GF-D8 (cell line): ENCODE measurements around the gene OGFOD3.
"Not testable (repeated sequence)": the region's sequence is repeated elsewhere in the genome, so short reads cannot be mapped to it uniquely, and the experiment has no call there.

Experiments used
- DNase-seq: peaks from one replicate; lab custom pipeline; 2025; lab: John Stamatoyannopoulos, UW

OGFOD3 gene

GRCh38 chr17:82433560-82434215 lies 15.3 kb upstream of the OGFOD3 start:
- DNase-seq: no peak

- DNase-seq: no peak
Measured at GRCh38 chr17:82432017-82432416, 13.6 kb upstream of the OGFOD3 start.

- no peak for DNase-seq
Measured at GRCh38 chr17:82429824-82430223, 11.4 kb upstream of the OGFOD3 start.

GRCh38 chr17:82428546-82428945 lies 10.2 kb upstream of the OGFOD3 start:
- no peak for DNase-seq

GRCh38 chr17:82424863-82425159 lies 6.4 kb upstream of the OGFOD3 start:
- no peak for DNase-seq

DNA sequence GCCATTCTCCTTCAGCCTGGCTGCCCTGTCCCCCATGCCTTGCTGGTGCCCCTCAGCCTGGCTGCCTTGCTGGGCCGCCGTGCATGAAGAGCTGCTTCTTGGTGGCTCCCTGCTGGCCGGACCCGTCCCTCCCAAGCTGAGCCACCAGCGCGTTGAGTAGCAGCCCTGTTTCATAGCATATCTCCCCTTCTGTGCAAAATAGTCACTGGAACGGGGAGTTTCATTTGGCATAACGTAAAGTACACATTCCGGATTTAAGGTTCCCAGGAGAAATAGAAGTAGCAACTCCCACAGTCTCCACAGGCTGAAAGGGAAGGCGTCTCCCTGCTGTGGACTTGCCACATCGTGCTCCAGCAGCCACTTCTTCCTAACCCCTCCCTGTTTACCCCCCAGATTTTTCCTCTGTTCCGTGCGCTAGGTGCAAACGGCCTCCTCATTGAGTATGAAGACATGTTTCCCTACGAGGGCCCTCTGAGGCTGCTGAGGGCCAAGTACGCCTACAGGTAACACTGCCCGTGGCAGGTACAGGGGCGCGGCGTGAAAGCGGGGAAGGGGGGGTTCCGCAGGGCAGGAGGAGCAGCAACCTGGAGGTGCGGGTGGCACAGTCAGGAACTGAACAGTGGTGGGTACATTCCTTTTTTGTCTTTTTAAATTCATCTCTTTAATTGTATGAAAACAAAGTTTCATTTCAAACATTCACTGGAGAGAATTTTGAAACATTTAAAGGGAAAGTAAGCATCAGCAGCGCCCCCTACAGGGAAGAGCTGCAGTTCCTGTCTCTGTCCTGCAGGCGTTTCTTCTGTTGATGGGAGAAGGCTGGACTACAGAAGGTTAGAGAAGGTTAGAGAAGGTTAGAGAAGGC lies 5.8 kb upstream of the OGFOD3 start:
- DNase-seq: no peak

DNA sequence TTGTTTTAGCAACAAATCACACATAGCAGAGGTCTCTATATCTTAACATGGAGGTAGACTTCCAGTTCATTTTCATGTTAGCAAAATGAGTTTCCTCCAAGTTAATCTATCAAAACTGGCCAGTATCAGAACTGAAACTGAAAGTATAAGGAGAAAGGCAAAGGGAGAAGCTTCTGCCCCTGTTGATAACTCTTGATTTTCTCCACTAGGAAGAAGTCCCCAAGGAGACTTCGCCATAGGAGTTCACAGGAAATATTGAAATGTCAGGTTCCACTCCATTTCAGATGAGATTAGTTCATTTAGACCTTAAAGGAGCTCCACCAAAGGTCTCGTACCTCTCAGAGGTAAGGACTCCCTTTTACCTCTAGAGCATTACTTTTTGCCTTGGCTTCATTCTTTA lies 1.2 kb upstream of the OGFOD3 start:
- no peak for DNase-seq

GRCh38 chr17:82416771-82417170 lies 1.6 kb downstream of the OGFOD3 start:
- no peak for DNase-seq

GRCh38 chr17:82416264-82416663 lies 2.1 kb downstream of the OGFOD3 start:
- no peak for DNase-seq

DNA sequence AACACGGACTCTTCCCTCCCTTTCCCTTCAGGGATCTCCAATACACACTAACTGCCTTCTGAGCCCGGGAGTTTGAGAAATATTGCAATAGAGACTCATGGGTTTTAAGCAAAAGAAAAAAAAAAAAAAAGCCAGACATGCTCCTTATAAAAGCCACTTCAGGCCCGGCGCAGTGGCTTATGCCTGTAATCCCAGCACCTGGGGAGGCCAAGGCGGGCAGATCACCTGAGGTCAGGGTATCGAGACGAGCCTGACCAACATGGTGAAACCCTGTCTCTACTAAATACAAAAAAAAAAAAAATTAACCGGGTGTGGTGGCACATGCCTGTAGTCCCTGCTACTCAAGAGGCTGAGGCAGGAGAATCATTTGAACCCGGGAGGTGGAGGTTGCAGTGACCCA lies 2.6 kb downstream of the OGFOD3 start:
- DNase-seq: no peak

DNA sequence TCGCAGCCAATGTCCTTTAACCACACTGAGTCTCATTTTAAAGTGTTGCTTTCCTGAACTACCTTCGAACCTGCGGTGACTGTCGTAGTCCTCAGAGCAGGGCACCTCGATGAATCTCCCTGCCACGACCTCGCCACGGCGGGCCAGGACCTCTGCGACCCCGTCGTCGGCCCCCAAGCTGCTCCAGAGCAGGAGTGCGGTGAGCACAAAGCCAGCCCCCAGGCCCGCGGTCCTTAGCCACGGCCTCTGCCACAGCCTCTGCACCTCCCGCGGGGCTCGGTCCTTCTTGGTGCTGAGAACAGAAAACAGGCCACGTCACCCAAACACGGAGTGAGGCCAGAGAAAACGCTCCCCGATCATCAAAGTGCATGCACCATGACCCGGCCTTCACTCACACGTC lies 3.0 kb downstream of the OGFOD3 start:
- no peak for DNase-seq

GRCh38 chr17:82414548-82415281 lies 3.7 kb downstream of the OGFOD3 start:
- DNase-seq: no peak

- DNase-seq: no peak
Measured at GRCh38 chr17:82412535-82413520, 5.6 kb downstream of the OGFOD3 start.

DNA sequence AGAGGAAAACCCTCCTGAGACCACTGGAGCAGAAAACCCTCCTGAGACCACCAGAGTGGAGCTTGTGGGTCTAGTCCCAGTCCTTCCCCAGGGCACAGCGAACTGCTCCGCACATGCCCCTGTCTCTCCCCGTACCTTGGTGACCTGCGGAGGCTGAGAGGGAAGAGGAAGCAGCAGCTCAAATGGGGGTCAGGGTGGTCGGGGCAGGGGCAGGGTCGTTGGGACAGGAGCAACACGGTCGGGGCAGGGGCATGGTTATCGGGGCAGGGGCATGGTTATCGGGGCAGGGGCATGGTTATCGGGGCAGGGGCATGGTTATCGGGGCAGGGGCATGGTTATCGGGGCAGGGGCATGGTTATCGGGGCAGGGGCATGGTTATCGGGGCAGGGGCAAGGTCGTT lies 6.3 kb downstream of the OGFOD3 start:
- not testable (repeated sequence) for DNase-seq

GRCh38 chr17:82411396-82412053 lies 6.9 kb downstream of the OGFOD3 start:
- no peak for DNase-seq

DNA sequence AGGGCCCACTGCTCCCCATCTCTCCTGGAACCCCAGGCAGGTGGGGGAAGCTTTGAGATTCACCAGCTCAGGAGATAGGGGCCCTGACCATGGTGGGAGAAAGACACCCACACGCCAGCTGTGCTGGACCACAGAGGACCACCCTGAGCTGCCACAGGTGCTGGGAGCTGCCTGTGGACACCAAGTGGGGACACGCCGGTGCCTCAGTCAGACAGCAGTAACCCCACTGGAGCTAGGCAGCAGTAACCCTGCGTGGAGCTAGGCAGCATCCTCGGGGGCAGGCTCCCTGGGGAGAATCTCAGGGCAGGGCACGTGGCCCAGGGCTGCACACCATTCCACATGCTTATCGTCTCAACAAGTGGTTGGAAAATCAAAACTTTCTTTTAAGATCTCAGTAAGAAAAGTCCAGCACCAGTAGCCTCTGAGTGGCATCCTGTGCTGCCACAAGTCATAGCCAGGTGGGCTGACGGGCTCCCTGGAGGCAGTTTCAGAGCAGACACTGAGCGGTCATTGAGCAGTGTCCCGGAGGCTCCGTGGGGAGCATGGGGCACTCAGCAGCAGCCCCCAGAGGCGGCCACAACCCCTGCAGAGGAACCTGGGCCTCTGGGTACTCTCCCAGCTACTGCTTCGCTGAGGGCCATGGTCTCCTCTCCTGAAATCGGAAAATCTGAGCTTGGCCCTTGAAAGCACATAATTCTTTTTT lies 8.2 kb downstream of the OGFOD3 start:
- no peak for DNase-seq

DNA sequence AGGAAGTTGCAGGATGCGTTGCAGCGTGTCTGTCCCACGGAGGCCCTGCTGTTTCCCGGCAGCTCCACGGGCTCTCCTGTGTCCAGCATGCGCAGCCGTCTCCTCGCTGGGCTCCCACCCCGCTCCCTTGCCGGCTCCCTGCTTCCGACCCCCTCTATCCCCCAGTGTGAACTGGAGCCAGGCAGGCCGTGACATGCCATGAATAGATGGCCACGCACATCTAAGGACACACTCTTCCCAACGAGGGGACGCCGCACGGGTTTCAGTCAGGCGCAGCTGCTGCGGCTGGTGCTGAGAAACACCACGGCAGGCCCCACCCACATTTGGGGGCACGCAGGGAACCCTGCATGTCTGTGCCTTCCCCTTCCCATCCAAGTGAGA lies 9.5 kb downstream of the OGFOD3 start:
- DNase-seq: no peak

DNA sequence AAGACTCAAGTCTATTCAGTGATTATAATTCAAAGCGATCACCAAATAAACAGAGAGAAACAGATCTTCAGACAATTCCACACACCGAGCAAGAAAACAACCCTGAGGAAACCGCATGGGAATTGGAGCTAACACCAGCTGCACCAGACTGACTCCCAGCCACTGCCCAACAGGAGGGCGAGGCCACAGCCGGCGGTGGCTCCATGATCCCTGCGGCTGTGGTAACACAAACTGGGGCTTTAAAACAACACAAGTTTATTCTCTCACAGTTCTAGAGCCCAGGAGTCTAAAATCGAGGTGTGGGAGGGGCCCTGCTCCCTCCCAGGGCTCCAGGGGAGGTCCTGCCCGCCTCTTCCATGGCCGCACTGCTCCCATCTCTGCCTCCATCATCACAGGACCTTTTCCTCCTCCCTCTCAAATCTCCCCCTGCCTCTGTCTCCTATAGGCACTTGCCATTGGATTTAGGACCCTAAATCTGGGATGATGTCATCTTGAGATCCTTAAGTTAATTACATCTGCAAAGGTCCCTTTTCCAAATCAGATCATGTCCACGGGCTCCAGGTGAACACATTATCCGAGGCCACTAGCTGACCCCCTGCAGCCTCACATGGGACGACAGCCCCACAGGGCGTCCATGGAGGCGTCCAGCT lies 10.0 kb downstream of the OGFOD3 start:
- no peak for DNase-seq

DNA sequence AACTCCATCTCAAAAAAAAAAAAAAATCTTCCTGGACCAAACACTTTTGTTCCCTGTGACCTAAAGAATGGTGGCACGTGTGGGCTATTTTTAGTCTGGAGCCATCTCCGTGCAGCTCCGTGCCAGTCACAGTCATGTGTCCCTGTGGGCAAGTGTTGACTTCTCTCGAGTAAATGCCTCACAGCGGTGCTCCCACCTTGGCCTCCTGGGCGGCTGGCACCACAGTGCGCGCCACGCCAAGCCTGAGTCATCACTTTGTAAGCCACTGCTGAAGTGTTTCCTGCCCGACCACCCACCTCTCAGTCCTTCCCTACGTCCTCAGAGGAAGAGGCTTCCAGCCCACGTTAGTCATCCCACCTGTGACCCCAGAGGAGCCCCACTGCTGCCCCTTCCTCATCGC lies 11.1 kb downstream of the OGFOD3 start:
- DNase-seq: no peak

GRCh38 chr17:82406131-82406671 lies 12.2 kb downstream of the OGFOD3 start:
- no peak for DNase-seq
